SK-N-SH (cell line): ENCODE measurements around the gene CELSR2.

ENCODE experiments used
- CHD2 ChIP-seq: fragments of 150-350 bp; IDR thresholded peaks from 2 replicates; pipeline ENCODE4 v1.6.1; 2018; ENCODE audit warnings: low read length; ENCODE audit not compliant: partially characterized antibody
- CTCF ChIP-seq: fragments of 200-600 bp; sonication (generic); IDR thresholded peaks from 2 replicates; pipeline ENCODE4 v1.6.1; 2017; ENCODE audit warnings: antibody characterized with exemption, mild to moderate bottlenecking, moderate library complexity
- FOXM1 ChIP-seq: IDR thresholded peaks from 2 replicates; pipeline ENCODE4 v1.4.0; 2012; ENCODE audit warnings: low read depth, mild to moderate bottlenecking
- JUND ChIP-seq: IDR thresholded peaks from 2 replicates; pipeline ENCODE4 v1.4.0; 2012
- NFIC ChIP-seq: IDR thresholded peaks from 2 replicates; pipeline ENCODE4 v1.4.0; 2012; ENCODE audit warnings: borderline replicate concordance
- PBX3 ChIP-seq: IDR thresholded peaks from 2 replicates; pipeline ENCODE4; 2012
- POLR2AphosphoS5 ChIP-seq: IDR thresholded peaks from 2 replicates; pipeline ENCODE4 v1.6.1; 2012; ENCODE audit warnings: low read depth, low read length
- RAD21 ChIP-seq: IDR thresholded peaks from 2 replicates; pipeline ENCODE4 v1.6.1; 2012; ENCODE audit warnings: mild to moderate bottlenecking, low read length
- RCOR1 ChIP-seq: fragments of 150-350 bp; IDR thresholded peaks from 2 replicates; pipeline ENCODE4 v1.6.1; 2017; ENCODE audit warnings: antibody characterized with exemption, low read length
- YY1 ChIP-seq: IDR thresholded peaks from 2 replicates; pipeline ENCODE4 v1.4.0; 2012; ENCODE audit warnings: low read depth, mild to moderate bottlenecking

- no peak for TF ChIP-seq CTCF
- no peak for TF ChIP-seq POLR2AphosphoS5
- no peak for TF ChIP-seq YY1
- TF ChIP-seq RAD21, result no peak
- no peak for TF ChIP-seq FOXM1
- TF ChIP-seq JUND, result no peak
- no peak for TF ChIP-seq RCOR1
- TF ChIP-seq PBX3, result no peak
- no peak for TF ChIP-seq NFIC
- no peak for TF ChIP-seq CHD2
These were observed 69.8 kb downstream of the CELSR2 start for GRCh38 chr1:109319114-109319513.
